Measurements from ENCODE around the gene VPS13C. TPM values are rescaled to one million over a fixed set of nuclear protein-coding genes. Genes with fewer than 3 reads are reported as not detected.

The VPS13C gene
- total RNA-seq, 2 experiments from 2014 or later: 87.9 to 100 TPM

DNA sequence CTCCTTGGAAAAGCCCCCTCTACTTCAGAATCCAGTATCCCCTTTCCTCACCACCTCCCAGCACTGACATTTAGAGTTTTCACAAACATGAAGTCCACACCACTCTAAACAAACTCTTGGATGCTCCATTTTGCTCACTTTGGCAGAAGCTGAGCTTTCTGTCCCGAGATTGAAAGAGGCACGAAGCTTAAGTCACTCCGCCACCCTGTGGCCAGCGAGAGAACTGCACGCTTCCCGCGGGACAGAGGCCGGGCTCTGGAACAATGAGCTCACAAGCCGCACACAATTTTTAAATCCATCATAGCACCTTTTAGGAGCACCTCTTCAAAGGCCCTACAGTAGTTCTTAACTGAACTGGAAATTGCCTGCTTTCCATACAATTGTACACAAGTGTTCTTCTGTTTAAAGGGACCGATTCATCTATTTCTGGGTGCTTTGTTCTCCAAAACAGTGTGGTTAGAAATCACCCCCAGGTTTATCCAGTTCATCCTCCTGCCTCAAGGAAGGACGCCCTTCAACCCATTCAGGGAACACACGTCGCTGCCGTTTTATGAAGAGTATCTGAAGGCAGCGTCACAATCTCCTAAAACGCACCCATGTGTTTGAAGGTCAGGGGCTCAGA lies 226.1 kb downstream of the VPS13C start:
- H3K36me3 Mint-ChIP-seq: no peaks in the 10 kb centered on the region
- ATAC-seq (ENCODE audit: low read depth) (no peak), DNase-seq (peak; percentile 79)
- no peaks in the 10 kb centered on the region for H3K9me3 Mint-ChIP-seq
- no peak overlapping the region for H3K27ac Mint-ChIP-seq
- H3K4me3 Mint-ChIP-seq: no peak overlapping the region
- peaks cover 14% of the 10 kb centered on the region for H3K27me3 Mint-ChIP-seq
- POLR2A ChIA-PET: no interaction called here
- peaks cover 4% of the 10 kb centered on the region for H3K4me1 Mint-ChIP-seq

- ATAC-seq (ENCODE audit: low read depth): no peak
- Mint-ChIP-seq H3K36me3 (no peaks in the 10 kb centered on the region), H3K27me3 (peaks cover 14% of the 10 kb centered on the region), H3K4me1 (peaks cover 4% of the 10 kb centered on the region), H3K27ac (no peak overlapping the region), H3K9me3 (no peaks in the 10 kb centered on the region), H3K4me3 (no peak overlapping the region)
- DNase-seq: no peak
- POLR2A ChIA-PET: interaction anchor here (0.5 kb wide), 1 partner anchor 663 kb away, joined by 3 read pairs; no protein-coding TSS in a partner anchor
Measured at GRCh38 chr15:61832223-61832622, 228.0 kb downstream of the VPS13C start.

DNA sequence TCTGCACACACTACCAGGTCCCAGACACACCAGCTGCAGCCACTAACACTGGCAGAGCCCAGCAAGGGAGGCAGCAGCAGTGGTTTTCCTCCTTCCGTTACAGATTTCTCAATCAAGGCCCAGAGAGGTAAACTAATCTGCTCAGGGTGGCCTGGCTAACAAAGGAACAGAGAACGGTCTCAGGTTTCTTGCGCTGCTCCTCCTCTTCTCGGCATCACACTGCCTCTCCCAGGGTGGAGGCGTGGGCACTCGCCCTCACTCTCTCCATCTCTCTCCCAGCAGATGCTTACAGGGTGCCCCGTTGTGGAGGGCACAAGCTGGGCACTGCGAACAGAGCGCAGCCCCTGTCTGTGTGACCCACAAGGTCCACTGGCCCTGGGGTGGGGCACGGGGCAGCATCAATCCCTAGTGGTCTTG lies 228.7 kb downstream of the VPS13C start:
- Mint-ChIP-seq H3K9me3 (no peaks in the 10 kb centered on the region), H3K4me1 (peaks cover 4% of the 10 kb centered on the region), H3K4me3 (no peak overlapping the region), H3K27ac (no peak overlapping the region), H3K36me3 (no peaks in the 10 kb centered on the region), H3K27me3 (peaks cover 14% of the 10 kb centered on the region)
- DNase-seq (no peak), ATAC-seq (ENCODE audit: low read depth) (no peak)
- POLR2A ChIA-PET: no interaction called here

- Mint-ChIP-seq H3K4me3 (no peak overlapping the region), H3K9me3 (no peaks in the 10 kb centered on the region), H3K4me1 (peaks cover 4% of the 10 kb centered on the region), H3K27ac (no peak overlapping the region), H3K36me3 (no peaks in the 10 kb centered on the region), H3K27me3 (peaks cover 14% of the 10 kb centered on the region)
- no peak for ATAC-seq (ENCODE audit: low read depth)
- DNase-seq: no peak
- POLR2A ChIA-PET: no interaction called here
Measured at GRCh38 chr15:61830536-61831330, 229.5 kb downstream of the VPS13C start.

DNA sequence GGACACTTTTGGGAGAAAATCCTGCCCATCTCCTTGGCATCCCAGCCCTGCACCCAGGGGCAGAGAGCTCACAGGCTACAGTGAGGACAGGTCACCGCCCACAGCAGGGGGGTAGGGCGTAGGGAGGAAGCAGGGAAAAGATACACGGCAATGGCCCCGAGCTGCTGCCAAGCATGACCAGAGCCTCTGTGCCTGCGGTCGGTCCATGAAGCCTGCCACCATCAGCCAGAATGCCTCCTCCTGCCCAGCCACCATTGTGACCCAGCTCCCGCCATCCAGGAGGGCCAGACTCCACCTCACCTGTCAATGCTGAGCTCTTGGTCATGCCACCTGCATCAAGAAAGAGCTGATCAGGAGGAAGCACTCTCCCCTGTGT lies 230.7 kb downstream of the VPS13C start:
- Mint-ChIP-seq H3K27ac (no peak overlapping the region), H3K4me1 (peaks cover 4% of the 10 kb centered on the region), H3K9me3 (no peaks in the 10 kb centered on the region), H3K27me3 (peaks cover 21% of the 10 kb centered on the region), H3K36me3 (no peaks in the 10 kb centered on the region), H3K4me3 (no peak overlapping the region)
- ATAC-seq (ENCODE audit: low read depth): no peak
- POLR2A ChIA-PET: no interaction called here
- no peak for DNase-seq

DNA sequence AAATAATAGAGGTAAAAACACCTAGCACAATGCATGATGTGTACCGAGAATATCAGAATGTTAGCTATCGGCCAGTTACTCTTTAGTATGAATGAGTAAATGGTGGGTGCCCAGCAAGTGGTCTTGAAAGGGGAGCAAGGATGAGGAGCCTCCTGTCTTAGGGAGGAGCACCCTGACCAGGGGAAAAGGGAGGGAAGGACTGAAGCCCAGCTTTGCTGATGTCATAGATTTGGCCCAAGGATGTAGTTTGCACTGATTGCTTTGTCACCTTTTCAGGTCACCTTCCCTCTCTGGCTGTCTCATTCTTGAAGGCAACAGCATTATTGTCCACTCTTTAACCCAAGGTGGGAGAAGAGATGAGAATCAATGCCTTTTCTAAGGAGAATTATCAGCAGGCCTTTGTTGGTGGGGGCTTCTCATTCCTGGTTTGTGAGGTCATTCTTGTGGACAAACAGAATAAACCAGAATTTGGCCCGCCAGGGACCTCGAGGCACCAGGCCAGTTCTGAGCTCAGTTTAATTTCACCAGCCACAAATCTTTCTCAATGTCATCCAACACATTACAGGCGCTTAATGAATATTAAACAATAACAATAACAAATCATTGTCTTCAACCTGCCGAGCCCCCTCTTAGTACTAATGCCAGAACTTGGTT lies 231.3 kb downstream of the VPS13C start:
- POLR2A ChIA-PET: no interaction called here
- ATAC-seq (ENCODE audit: low read depth): no peak
- H3K36me3 Mint-ChIP-seq: no peaks in the 10 kb centered on the region
- DNase-seq: no peak
- H3K9me3 Mint-ChIP-seq: no peaks in the 10 kb centered on the region
- no peak overlapping the region for H3K4me3 Mint-ChIP-seq
- H3K27me3 Mint-ChIP-seq: peaks cover 24% of the 10 kb centered on the region
- no peak overlapping the region for H3K27ac Mint-ChIP-seq
- H3K4me1 Mint-ChIP-seq: peaks cover 3% of the 10 kb centered on the region

- no peaks in the 10 kb centered on the region for H3K9me3 Mint-ChIP-seq
- ATAC-seq (ENCODE audit: low read depth) (no peak), DNase-seq (no peak)
- H3K4me1 Mint-ChIP-seq: peaks cover 2% of the 10 kb centered on the region
- H3K27me3 Mint-ChIP-seq: peaks cover 25% of the 10 kb centered on the region
- POLR2A ChIA-PET: no interaction called here
- no peaks in the 10 kb centered on the region for H3K36me3 Mint-ChIP-seq
- no peak overlapping the region for H3K27ac Mint-ChIP-seq
- H3K4me3 Mint-ChIP-seq: no peak overlapping the region
Measured at GRCh38 chr15:61828008-61828407, 232.2 kb downstream of the VPS13C start.

GRCh38 chr15:61827131-61827530 lies 233.1 kb downstream of the VPS13C start:
- POLR2A ChIA-PET: no interaction called here
- ATAC-seq (ENCODE audit: low read depth): no peak
- no peaks in the 10 kb centered on the region for H3K9me3 Mint-ChIP-seq
- H3K4me3 Mint-ChIP-seq: no peak overlapping the region
- no peak overlapping the region for H3K27ac Mint-ChIP-seq
- H3K27me3 Mint-ChIP-seq: peaks cover 25% of the 10 kb centered on the region
- DNase-seq: no peak
- peaks cover 2% of the 10 kb centered on the region for H3K4me1 Mint-ChIP-seq
- H3K36me3 Mint-ChIP-seq: no peaks in the 10 kb centered on the region

DNA sequence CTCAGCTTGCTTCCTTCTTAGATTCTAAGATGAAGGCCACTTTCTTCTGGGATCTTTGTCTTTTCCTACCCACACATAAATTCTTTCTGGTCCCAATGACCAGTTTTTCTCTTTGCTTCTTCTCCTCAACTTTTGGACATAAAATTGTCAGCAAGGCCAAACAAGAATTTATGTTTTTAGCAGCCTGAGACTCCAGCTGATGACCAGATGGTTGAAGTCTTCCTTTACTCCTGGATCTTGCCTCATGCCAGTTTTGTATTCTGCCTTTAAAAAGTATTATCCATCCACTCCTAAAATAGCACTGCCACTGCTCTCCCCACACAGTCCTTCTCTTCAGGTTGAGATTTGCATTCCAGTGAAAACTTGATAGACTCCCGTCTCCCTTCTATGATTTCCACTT lies 236.0 kb downstream of the VPS13C start:
- Mint-ChIP-seq H3K9me3 (no peaks in the 10 kb centered on the region), H3K27me3 (peaks cover 20% of the 10 kb centered on the region), H3K4me1 (no peaks in the 10 kb centered on the region), H3K4me3 (no peak overlapping the region), H3K36me3 (no peaks in the 10 kb centered on the region), H3K27ac (no peak overlapping the region)
- DNase-seq (no peak), ATAC-seq (ENCODE audit: low read depth) (no peak)
- POLR2A ChIA-PET: no interaction called here

GRCh38 chr15:61822511-61822910 lies 237.7 kb downstream of the VPS13C start:
- peaks cover 21% of the 10 kb centered on the region for H3K27me3 Mint-ChIP-seq
- POLR2A ChIA-PET: no interaction called here
- no peak for ATAC-seq (ENCODE audit: low read depth)
- no peaks in the 10 kb centered on the region for H3K9me3 Mint-ChIP-seq
- no peaks in the 10 kb centered on the region for H3K36me3 Mint-ChIP-seq
- H3K4me3 Mint-ChIP-seq: no peak overlapping the region
- no peak overlapping the region for H3K27ac Mint-ChIP-seq
- H3K4me1 Mint-ChIP-seq: no peaks in the 10 kb centered on the region
- no peak for DNase-seq

DNA sequence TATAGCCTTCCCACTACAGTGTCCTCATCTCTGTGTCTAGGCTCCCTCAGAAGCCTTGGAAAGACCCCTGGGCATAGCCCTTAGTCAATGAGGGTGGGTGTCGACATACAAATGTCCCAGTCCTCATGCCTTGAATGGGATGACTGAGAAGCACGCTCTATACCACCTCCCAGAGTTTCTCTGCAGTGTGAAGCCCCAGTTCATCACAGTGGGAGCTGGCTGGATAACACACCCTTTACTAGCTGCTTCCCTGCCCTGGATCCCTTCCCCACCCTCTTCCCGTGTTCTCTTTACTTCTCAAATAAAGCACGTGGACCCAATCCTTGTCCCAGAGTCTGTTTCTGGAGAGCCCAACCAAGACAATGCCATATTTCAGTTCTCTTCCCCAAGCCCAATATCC lies 239.3 kb downstream of the VPS13C start:
- Mint-ChIP-seq H3K4me3 (no peak overlapping the region), H3K36me3 (no peaks in the 10 kb centered on the region), H3K9me3 (no peaks in the 10 kb centered on the region), H3K27me3 (peaks cover 22% of the 10 kb centered on the region), H3K4me1 (no peaks in the 10 kb centered on the region), H3K27ac (no peak overlapping the region)
- POLR2A ChIA-PET: no interaction called here
- ATAC-seq (ENCODE audit: low read depth) (no peak), DNase-seq (no peak)

DNA sequence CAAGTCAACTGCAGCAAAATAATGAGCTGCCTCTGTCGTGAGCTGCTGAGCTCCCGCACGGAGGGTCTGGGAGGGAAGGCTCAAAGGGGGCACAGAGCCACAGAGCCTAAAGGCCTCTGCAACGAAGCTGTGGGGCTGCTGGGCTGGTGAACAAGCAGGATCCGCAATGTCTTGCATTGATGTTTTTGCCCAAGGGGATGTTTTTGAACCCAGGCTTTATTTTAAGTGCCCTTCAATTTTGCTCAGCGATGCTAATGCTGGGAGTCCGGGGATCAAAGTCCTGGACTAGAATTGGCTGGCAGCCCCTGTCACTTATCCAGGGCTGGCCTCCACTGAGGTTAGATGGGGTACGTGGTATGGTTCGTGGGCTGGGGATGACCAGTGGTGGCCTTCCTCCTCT lies 240.0 kb downstream of the VPS13C start:
- POLR2A ChIA-PET: no interaction called here
- no peak overlapping the region for H3K27ac Mint-ChIP-seq
- no peaks in the 10 kb centered on the region for H3K4me1 Mint-ChIP-seq
- H3K27me3 Mint-ChIP-seq: peaks cover 18% of the 10 kb centered on the region
- DNase-seq: no peak
- H3K36me3 Mint-ChIP-seq: no peaks in the 10 kb centered on the region
- H3K9me3 Mint-ChIP-seq: no peaks in the 10 kb centered on the region
- H3K4me3 Mint-ChIP-seq: no peak overlapping the region
- ATAC-seq (ENCODE audit: low read depth): no peak

DNA sequence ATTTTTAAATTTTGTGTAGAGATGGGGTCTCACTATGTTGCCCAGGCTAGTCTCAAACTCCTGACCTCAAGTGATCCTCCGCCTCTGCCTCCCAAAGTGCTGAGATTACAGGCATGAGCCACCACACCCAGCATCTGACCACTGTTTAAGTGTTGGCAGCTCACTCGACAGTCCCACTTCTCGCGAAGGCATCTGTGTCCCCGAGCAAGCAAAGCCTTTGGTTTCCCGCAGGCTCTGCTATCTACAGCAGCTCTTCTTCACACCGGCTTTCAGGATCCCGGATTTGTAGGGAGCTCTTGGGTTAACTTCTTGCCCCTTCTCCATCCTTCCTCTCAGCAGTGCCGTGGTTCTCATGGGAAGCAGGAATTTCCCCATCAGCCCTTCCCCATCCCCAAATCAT lies 240.9 kb downstream of the VPS13C start:
- Mint-ChIP-seq H3K4me3 (no peak overlapping the region), H3K27me3 (peaks cover 13% of the 10 kb centered on the region)
- POLR2A ChIA-PET: no interaction called here

GRCh38 chr15:61818801-61819200 lies 241.4 kb downstream of the VPS13C start:
- POLR2A ChIA-PET: no interaction called here
- no peak for ATAC-seq (ENCODE audit: low read depth)
- peaks cover 7% of the 10 kb centered on the region for H3K27me3 Mint-ChIP-seq
- H3K9me3 Mint-ChIP-seq: no peaks in the 10 kb centered on the region
- DNase-seq: no peak
- H3K36me3 Mint-ChIP-seq: no peaks in the 10 kb centered on the region
- no peak overlapping the region for H3K27ac Mint-ChIP-seq
- no peaks in the 10 kb centered on the region for H3K4me1 Mint-ChIP-seq
- no peak overlapping the region for H3K4me3 Mint-ChIP-seq

More for the DNA sequence above, 240.9 kb downstream of the VPS13C start:
- Mint-ChIP-seq H3K9me3 (no peaks in the 10 kb centered on the region), H3K36me3 (no peaks in the 10 kb centered on the region), H3K27ac (no peak overlapping the region), H3K4me1 (no peaks in the 10 kb centered on the region)
- ATAC-seq (ENCODE audit: low read depth) (no peak), DNase-seq (no peak)

All from activated naive CD8-positive, alpha-beta T cell treated with anti-CD3 and anti-CD28 coated beads, Interleukin-2, amount 10 ng/mL, durations not matched to agents 7 days and 5 days (primary cell).